Stimulated activated CD4-positive, alpha-beta T cell treated with anti-CD3 and anti-CD28 coated beads, Interleukin-4, amount 100 ng/mL, for 4 hours (primary cell): Measurements from ENCODE around the gene LYPLA2.
A peak's percentile ranks its signal among the peaks of the same experiment; 100 is the strongest.

Source experiments
- DNase-seq, 2 experiments: peaks; one replicate each; pipeline ENCODE4 v3.0.0-alpha.2; 2020

LYPLA2 gene

DNA sequence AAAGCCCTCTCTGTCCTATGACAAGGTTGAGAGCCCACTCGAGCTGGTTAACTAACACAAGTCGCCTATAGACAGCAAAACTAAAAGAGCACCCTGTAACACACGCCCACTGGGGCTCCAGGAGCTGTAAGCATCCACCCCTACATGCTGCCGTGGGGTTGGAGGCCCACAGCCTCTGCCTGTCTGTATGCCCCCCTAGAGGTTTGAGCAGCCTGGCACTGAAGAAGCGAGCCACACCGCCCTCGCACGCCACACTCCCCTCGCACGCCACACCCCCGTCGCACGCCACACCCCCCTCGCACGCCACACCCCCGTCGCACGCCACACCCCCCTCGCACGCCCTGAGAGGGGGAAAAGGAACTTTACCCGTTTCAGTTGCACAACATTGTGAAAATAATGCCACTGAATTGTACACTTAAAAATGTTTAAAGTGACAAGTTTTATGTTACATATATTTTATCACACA is 47.5 kb downstream of the LYPLA2 start:
- DNase-seq = peak; percentile 68 to 76

DNA sequence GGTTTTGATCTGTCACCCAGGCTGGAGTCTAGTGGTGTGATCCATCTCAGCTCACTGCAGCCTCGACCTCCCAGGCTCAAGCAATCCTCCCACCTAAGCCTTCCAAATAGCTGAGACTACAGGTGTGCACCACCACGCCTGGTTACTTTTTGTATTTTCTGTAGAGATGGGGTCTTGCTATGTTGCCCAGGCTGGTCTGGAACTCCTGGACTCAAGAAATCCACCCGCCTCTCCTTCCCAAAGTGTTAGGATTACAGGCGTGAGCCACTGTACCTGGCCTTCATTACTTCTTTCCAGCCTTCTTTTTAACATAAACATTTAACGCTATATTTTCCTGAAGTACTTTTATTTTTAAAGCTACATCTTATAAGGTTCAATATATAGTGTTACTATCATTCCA is 52.7 kb downstream of the LYPLA2 start:
- DNase-seq = no peak
